Ureter (tissue), 1 donor: Measurements from ENCODE around the gene ERFE. TPM values are rescaled to one million over a fixed set of nuclear protein-coding genes. Genes with fewer than 3 reads are reported as not detected.
A peak's percentile ranks its signal among the peaks of the same experiment; 100 is the strongest.
"Not testable (repeated sequence)": the region's sequence is repeated elsewhere in the genome, so short reads cannot be mapped to it uniquely, and the experiment has no call there.

ENCODE experiments used
- DNase-seq: peaks from one replicate; pipeline ENCODE4 v3.0.0-alpha.2; 2020; ENCODE audit warnings: low spot score
- total RNA-seq: library from RNA; stranded (reverse); gene quantifications from one replicate; pipeline ENCODE4 v1.2.4, GENCODE V29; 2023
- donor health status: DM: yes; HTN: yes; CAD: no.

Gene ERFE
- total RNA-seq, 1 donor from 2014 or later = 1.8 TPM

DNA sequence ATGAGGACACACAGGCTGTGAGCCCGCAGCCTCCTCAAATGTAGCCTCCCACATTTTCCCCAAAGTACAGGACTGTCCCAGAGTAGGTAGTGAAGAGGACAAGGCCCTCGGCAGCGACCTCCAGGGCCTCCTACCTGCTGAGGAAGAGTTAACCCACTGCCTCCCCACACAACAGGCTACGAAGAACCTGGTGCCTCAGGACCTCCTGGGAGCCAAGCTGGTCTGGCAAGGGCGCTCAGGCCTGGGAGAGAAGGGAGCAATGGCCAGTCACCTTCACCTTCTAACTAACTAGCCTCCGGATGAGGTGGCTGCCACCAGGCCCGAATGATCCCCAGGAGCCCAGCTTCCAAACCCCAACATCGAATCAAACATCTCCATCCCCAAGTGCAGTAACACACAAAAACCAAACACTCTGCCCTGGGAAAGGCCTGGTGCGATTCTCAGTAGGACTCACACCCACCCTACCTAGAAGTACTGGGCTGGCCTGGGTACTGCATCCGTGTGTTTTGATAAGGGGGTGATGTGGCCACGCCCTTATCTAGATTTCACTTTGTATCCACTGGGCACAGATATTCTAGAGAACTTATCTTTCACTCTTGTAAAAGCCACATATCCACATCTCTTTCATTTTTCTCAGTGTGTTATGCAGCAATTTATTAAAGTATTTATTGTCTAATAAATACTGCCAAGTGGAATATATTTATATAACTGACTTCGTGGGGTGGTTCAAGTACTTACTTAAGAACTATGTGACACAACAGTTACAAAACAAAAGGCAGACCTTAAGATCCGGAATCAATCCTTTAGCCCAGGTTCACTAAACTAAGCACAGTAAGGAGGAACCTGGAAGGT, 9.7 kb downstream of the ERFE start:
- DNase-seq = peak; percentile 29

- DNase-seq = peak; percentile 48
These were observed 10.4 kb downstream of the ERFE start for GRCh38 chr2:238169048-238169707.

- peak; percentile 73 for DNase-seq
These were observed 11.0 kb downstream of the ERFE start for GRCh38 chr2:238169708-238170251.

- no peak for DNase-seq
These were observed 11.8 kb downstream of the ERFE start for GRCh38 chr2:238170386-238171071.

DNA sequence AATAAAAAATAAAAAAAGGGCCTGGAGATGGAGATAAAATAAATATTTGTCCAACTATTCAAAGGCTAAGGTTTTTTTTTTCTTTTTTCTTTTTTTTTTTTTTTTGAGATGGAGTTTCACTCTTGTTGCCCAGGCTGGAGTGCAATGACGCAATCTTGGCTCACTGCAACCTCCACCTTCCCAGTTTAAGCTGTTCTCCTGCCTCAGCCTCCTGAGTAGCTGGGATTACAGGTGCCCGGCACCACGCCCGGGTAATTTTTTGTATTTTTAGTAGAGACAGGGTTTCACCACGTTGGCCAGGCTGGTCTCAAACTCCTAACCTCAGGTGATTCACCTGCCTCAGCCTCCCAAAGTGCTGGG, 12.3 kb downstream of the ERFE start:
- DNase-seq = not testable (repeated sequence)

DNA sequence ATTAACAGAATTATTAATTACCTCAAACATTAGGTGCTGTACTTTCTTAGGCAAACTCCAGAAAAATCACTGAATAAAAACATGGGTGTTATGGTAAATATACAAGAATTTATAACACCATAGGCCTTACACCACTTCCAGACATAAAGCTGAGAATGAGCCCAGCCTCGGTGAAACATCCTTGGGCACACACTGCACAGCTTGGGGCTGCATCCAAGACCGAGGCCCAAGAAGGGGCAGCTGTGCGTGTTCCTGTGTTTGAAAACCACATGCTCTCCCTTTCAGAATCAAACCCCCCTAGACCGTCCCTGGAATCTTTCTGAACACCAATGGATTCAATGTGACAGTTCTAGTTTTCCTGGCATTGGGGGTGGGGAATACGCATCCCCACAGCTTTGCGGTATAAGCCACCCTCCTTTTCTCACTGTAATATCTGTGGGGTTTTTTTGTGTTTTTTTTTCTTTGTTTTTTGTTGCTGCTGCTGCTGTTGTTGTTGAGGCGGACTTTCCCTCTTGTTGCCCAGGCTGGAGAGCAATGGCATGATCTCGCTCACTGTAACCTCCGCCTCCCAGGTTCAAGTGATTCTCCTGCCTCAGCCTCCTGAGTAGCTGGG, 12.9 kb downstream of the ERFE start:
- DNase-seq = no peak

GRCh38 chr2:238172439-238172838, 13.7 kb downstream of the ERFE start:
- no peak for DNase-seq

- DNase-seq = no peak
These were observed 14.9 kb downstream of the ERFE start for GRCh38 chr2:238173692-238174091.

DNA sequence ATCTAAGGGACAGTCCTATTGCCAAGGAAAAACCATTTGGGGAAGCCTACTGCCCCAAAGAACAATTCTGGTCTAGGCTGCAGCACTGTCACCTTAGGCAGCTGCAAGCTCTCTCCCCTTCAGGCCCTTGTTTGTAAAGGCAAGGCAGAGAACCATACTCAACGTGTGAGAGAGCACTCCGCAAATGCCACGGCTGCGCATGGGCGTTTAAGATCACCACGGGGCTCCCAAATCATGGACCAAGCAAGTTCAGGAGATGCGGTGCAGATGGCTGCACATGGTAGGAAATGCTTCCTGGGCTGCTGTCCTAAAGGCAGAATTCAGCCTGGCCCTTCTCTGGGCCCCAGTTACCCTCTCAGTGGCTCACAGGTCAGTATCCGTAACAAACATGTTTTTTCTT, 15.5 kb downstream of the ERFE start:
- DNase-seq = no peak

DNA sequence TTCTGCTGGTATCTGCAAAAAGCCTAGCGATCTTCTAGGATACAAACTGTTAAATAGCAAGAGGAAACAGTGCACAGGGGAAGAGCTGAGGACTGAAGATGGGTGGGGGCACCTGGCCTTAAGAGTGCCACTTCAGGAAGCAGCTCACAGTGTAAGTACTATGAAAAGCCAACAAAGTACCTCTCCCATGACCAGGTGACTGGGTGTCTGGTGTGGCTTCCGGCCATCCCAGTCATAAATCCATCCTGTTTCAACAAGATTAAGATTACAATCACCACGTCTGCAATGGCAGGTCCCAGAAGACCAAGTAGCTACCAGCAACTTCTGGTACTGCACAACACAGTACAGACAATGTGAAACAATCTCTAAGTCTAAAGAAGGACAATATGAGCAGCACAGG, 15.9 kb downstream of the ERFE start:
- no peak for DNase-seq

DNA sequence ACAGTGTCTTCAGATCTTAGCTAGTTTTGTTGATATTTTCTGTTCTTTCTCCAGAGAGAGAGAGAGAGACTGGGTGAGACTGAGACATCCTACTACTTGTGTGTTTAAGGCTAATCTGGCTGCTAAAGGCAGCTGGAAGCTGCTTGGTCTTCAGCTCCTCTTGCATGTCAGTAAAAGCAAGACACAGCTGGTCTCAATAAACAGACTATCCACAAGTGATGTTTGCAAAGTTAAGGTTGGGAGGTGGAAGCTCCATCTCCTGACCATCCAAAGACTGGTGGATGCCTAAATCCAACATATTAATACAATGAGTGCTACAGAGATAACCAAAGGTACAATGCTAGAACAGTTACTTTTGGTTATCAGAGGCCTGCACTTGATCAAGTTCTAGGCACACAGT, 17.8 kb downstream of the ERFE start:
- DNase-seq = no peak

- no peak for DNase-seq
These were observed 21.8 kb downstream of the ERFE start for GRCh38 chr2:238180554-238180953.

DNA sequence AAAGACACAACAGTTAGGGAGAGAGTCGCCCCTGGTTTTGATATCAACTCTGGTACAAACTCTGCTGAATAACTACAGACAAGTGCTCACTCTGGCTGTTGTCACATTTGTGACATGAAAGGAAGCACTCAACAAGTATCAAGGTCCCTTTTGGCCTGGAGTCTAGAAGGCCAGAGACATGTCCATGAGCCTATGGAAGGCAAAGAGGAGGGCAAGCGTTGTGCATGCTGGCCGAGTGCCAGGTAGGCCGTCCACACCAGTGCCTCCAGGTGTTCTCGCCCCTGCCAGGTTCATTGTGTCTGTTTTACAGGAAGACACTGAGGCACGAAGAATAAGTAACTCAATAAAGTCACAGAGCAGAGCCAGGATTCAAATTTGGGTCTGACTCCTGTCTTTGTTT, 23.6 kb downstream of the ERFE start:
- no peak for DNase-seq

GRCh38 chr2:238183821-238184220, 25.1 kb downstream of the ERFE start:
- no peak for DNase-seq

- DNase-seq = no peak
These were observed 29.1 kb downstream of the ERFE start for GRCh38 chr2:238187618-238188548.

DNA sequence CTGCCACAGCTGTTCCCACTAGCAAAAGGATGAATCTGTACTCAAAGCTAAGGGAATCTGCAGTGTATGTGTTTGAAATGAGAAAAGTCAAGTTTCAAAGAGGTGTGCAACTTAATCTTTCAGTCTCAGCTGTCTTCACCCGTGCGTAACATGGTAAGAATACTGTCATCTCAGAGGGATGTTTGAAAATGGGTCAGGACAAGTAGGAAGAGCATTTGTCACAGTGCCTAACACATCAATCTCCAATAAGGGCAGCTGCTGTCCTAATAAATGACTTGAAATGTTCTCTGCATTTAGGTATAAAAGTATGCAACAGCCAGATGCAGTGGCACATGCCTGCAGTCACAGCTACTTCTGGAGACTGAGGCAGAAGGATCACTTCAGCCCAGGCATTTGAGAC, 31.7 kb downstream of the ERFE start:
- no peak for DNase-seq

- DNase-seq = no peak
These were observed 43.7 kb downstream of the ERFE start for GRCh38 chr2:238202326-238203093.

- peak; percentile 90 for DNase-seq
These were observed 44.6 kb downstream of the ERFE start, which contains the start of gene ILKAP for GRCh38 chr2:238203094-238203972. Gene ILKAP, minus strand, starts transcription at chr2:238203695. Its CDS starts 142 bp downstream, at chr2:238203553.
